GM03348 (cell line): Measurements from ENCODE around the gene POLR3A.
"Not testable (repeated sequence)": the region's sequence is repeated elsewhere in the genome, so short reads cannot be mapped to it uniquely, and the experiment has no call there.

Source experiments
- DNase-seq: peaks from one replicate; pipeline ENCODE4 v3.0.0; 2012; ENCODE audit warnings: low spot score

The POLR3A gene

GRCh38 chr10:78019264-78019663 is 10.1 kb downstream of the POLR3A start:
- DNase-seq, result no peak

DNA sequence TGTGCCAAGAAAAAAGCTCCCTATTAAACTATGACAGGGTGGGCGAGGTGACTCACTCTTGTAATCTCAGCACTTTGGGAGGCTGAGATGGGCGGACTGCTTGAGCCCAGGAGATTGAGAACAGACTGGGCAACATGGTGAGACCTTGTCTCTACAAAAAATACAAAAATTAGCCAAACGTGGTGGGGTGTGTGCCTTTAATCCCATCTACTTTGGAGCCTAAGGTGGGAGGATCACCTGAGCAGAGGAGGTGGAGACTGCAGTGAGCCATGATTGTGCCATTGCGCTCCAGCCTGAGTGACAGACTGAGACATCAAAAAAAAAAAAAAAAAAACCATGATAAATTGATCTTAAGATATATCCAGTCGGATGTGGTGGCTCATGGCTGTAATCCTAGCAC is 11.5 kb downstream of the POLR3A start:
- DNase-seq, result no peak

DNA sequence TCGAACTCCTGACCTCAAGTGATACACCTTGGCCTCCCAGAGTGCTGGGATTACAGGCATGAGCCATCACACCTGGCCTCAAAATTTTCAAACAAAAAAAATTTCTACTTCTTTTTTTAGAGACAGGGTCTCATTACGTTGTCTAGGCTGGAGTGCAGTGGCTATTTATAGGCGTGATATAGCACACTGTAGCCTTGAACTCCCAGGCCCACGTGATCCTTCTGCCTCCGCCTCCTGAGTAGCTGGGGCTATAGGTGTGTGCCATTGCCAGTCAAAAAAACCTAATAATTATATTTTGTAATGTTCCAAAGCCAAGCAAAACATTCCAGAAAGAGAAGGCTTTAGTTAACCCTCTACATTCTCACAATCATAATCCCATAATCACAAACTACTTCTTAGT is 13.8 kb downstream of the POLR3A start:
- no peak for DNase-seq

DNA sequence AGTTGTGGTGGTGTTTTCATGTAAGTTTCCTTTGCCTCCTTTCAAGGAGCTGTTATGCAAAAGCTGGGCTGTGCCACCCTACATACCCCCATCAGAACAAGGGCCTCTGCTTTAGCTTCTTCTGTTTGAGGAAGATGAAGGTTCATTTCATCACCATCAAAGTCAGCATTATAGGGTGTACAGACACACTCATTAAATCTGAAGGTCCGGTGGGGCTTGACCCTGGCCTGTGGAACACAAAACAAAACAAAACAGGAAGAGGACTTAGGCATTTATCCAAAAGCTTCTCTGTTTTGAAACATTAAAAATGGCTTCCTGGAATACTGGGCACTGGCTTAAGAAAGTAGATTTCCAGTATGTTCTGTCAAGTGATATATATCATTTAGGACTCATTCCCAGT is 15.8 kb downstream of the POLR3A start:
- no peak for DNase-seq

DNA sequence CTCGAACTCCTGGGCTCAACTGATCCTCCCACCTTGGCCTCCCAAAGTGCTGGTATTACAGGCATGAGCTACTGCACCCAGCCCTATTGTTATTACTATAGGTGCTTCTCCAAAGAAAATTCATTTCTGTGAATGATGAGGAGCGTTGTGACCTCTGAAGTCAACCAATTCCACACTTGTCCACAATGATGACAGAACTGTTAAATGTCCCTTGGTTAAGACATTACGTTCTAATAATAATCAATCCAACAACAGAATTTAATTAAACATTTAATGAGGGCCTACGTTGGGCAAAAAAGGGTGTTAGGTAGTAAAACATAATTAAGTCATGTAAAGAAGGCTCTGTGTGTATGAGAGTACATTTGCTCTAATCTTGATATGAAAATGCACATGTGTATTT is 18.2 kb downstream of the POLR3A start:
- no peak for DNase-seq

GRCh38 chr10:78010278-78010677 is 19.0 kb downstream of the POLR3A start:
- DNase-seq, result no peak

DNA sequence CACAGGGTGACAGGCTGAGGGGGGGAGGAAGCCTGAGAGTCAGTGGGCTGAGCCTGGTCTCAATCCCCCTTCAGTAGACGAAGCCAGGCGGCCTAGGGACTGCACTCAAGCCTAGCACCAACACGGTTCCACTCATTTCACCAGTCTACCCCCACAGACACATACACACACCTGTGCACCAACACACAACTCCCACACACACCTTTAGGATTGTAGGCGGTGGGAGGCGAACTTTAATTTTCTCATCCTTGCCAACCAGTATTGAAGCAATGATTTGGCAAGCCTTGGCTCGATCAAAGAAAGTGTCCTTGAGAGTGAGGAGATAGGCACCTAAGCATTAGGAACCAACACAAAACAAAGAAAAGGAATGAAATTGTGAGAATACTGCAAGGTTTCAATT is 19.7 kb downstream of the POLR3A start:
- no peak for DNase-seq

- no peak for DNase-seq
These were observed 22.1 kb downstream of the POLR3A start for GRCh38 chr10:78007172-78007571.

DNA sequence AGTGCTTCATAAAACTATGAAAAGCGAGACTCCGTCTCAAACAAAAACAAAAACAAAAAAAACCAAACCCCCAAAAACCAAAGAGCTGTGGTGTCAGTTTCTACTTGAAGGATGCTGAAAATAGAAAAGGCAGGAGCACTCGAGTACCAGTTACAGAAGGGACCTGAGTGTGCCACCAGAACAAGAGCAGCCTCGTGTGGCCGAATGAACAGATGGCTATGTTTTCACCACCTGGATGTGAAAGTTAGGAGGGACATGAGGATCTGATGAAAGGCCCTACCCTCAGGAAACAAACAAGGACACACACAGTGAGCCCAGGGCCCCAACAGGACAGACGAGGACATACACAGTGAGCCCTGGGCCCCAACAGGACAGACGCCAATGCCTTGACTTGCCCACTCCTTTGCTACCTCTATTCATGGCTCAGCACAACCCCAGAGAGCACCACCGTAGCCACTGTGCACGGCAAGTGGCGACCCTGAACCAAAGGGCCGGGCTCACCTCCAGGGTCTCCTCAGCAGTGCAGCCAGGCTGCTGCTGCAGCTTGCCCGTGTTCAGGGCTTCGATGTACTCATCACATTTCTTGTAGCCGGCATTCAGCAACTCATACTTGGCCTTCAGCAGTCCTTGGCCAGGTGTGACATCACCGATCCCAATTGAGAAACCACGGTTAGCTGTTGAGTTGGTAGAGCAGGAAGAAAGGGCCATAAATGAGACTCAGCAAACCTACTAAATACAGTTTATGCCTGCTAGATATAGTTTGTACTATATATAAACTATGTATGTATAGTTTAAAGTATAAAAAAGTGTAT is 24.9 kb downstream of the POLR3A start:
- no peak for DNase-seq

DNA sequence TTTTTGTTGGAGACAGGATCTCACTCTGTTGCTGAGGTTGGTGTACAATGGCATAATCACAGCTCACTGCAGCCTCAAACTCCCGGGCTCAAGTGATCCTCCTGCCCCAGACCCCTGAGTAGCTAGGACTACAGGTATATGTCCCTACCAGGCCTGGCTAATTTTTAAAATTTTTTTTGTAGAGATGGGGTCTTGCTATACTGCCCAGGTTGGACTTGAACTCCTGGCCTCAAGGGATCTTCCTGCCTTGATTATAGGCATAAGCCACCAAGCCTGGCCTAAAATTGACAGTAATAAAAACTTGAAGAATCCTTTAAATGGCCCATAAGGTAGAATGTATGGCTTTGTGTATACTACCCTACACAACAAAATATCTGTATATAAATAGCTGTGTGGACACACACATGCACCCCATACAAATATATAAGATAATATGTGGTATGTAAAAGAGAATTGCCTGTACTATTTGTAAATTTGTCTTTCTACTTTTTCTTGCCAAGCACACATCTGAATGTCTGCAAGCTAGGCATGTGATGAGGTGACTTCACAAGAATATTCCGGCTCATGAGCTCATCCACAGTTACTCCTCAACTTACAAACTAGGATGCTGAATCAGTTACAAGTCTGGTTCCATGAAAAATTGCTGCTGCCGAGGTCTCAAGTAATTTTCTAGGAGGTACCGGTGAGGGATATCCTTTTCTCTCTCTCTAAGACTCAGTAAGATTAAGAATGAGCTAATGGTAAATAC is 26.6 kb downstream of the POLR3A start:
- DNase-seq, result no peak

- DNase-seq, result no peak
These were observed 28.3 kb downstream of the POLR3A start for GRCh38 chr10:78000956-78001472.

GRCh38 chr10:78000206-78000605 is 29.1 kb downstream of the POLR3A start:
- no peak for DNase-seq

- not testable (repeated sequence) for DNase-seq
These were observed 30.5 kb downstream of the POLR3A start for GRCh38 chr10:77998780-77999179.

DNA sequence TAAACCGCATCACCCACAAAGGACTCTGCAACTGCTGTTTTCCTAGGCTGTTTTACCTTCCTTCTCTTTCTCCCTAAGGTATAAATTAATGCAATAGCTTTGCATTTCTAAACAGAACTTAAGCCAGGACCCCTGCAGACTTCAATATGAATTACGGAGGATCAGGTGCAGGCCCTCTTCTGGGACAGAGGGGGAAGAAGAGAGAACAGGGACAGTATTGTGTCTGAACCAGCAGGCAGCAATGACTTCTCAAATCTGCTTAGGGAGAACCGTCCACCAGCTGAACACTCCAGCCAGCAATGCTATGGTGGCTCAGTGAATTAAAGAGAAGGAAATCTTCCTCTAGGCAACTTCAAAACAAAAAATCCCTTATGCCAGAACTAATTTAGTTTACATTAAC is 35.7 kb downstream of the POLR3A start:
- no peak for DNase-seq

GRCh38 chr10:77989081-77989724 is 40.1 kb downstream of the POLR3A start:
- DNase-seq, result peak; percentile 65

DNA sequence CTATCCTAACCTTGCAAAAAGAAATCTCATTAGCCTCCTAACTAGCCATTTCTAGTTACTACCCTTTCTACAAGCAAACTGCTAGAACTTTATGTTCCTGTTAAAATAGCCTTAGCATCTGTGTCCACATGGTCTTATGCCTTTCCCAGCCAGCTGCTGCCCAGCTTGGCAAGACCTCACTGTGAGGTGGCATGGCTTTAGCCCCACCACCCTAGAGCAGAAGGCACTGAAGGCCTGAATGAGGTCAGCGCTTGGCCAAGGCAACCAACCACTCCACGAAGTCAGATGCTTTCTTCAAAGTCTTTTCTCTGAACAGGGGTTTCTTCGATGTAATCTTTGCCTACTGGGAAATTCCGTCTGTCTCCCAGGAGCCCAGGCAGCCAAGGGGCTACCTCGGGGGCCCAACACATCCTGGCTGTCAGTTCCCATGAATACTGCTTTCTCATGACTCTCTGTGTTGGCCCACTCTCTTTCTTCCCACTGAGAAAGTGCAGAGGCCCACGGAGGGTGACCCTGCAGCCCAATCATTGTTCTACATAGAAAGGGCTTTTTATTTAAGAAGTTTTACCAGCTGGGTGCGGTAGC is 41.6 kb downstream of the POLR3A start:
- no peak for DNase-seq

DNA sequence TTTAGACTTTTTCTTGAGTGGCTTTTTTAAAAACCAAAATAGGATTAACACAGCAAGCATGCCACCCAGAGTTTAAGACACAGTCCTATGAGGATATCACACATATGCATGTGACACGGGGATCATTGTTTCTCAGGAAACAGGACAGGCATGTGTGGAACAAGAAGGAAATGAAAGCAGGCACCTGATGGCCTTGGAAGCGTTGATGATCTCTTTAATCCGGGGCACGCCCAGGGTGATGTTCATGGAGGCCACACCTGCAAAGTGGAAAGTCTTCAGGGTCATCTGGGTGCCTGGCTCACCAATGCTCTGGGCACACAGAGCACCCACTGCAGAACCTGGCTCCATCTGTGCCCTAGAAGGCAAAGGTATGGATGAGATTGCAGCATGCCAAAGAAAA is 44.3 kb downstream of the POLR3A start:
- DNase-seq, result no peak

- peak; percentile 67 for DNase-seq
These were observed 45.7 kb downstream of the POLR3A start for GRCh38 chr10:77983384-77984341.

- no peak for DNase-seq
These were observed 48.0 kb downstream of the POLR3A start for GRCh38 chr10:77981281-77981680.

DNA sequence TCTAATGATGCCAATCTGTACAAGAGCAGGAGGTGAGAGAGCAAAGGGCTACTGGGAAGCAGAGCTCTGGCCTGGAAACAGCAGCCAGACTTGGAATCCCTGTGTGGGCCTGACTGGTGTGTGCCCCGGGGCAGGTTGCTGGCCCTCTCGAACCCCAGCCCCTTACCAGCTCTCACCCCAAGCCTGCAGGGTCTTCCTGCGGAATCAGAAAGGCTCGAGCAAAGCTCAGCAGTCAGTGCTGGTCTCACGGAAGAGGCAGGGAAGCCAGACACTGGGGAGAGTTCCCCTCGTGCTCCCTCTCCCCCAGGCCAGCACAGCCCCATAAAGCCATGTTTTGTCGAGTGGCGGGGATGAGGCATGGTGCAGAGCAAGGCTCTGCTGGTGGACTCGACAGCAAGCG is 50.1 kb downstream of the POLR3A start:
- no peak for DNase-seq

DNA sequence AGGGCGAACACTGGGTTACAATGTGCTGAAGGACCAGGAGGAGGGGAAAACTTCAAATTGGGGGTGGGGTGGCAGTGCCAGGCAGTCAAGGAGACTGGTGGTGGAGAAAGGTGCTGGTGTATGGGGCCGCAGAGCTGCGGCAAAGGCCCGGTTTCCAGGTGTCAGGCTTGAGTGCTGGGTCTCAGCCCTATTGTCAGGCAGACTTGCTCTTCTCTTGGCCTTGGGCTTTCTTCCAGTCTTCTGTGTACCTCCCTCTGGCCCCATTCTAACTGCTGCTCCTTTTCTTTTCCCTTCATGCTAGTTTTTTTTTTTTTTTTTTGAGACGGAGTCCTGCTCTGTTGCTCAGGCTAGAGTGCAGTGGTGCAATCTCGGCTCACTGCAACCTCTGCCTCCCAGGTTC is 51.0 kb downstream of the POLR3A start:
- no peak for DNase-seq
